ENCODE data around the gene SOAT1. TPM values are rescaled to one million over a fixed set of nuclear protein-coding genes. Genes with fewer than 3 reads are reported as not detected.
"Not testable (repeated sequence)": the region's sequence is repeated elsewhere in the genome, so short reads cannot be mapped to it uniquely, and the experiment has no call there.

SOAT1 gene
- total RNA-seq, 1 experiment from 2014 or later = 7.5 TPM

DNA sequence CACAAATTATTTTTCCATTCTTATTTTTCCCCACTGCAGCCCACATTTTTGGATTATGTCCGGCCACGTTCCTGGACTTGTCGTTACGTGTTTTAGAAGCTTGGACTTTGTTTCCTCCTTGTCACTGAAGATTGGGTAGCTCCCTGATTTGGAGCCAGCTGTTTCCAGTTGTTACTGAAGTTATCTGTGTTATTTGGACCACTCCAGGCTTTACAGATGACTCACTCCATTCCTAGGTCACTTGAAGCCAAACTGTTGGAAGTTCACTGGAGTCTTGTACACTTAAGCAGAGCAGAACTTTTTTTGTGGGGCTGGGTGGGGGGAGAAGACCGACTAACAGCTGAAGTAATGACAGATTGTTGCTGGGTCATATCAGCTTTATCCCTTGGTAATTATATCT lies 59.9 kb downstream of the SOAT1 start:
- H3K4ac ChIP-seq (ENCODE audit: low read depth, low read length) = no peak overlapping the region
- Mint-ChIP-seq H3K4me1 (no peaks in the 10 kb centered on the region), H3K27ac (peak overlapping the region in 1 of 3 experiments; percentile 45; a peak in 1 of 7 replicates), H3K27me3 (ENCODE audit: low read depth) (no peaks in the 10 kb centered on the region), H3K36me3 (ENCODE audit: insufficient read depth in 1 of 3, low read depth in 3 of 3) (no peaks in the 10 kb centered on the region; a peak in 1 of 7 replicates), H3K4me3 (no peak overlapping the region), H3K9me3 (no peaks in the 10 kb centered on the region)
- H2BK15ac ChIP-seq (ENCODE audit: low read depth, low read length) = no peak overlapping the region
- no peak overlapping the region for H2BK12ac ChIP-seq (ENCODE audit: insufficient read length, low read depth, low read length)
- no peak overlapping the region for H3K18ac ChIP-seq (ENCODE audit: insufficient read length, low read depth, low read length)
- no peaks in the 10 kb centered on the region for H3K9me3 ChIP-seq (ENCODE audit: control insufficient read depth, low read depth, low read length)
- H2BK5ac ChIP-seq (ENCODE audit: insufficient read length, low read length) = no peak overlapping the region
- no peak overlapping the region for H4K8ac ChIP-seq (replicated peaks; ENCODE audit: insufficient read length, low read depth, low read length)
- no peak overlapping the region for H2AK5ac ChIP-seq (ENCODE audit: insufficient read length, low read length)
- no peaks in the 10 kb centered on the region for H3K79me1 ChIP-seq (ENCODE audit: insufficient read depth, low read depth, low read length, poor library complexity, severe bottlenecking)
- H3T11ph ChIP-seq (ENCODE audit: low read length) = no peak overlapping the region
- no peak overlapping the region for H2AFZ ChIP-seq (ENCODE audit: low read length)
- no peak overlapping the region for H3K9ac ChIP-seq (ENCODE audit: extremely low read depth, insufficient read length, low read length)
- H4K91ac ChIP-seq (ENCODE audit: insufficient read length, low read depth, low read length) = no peak overlapping the region
- no peak overlapping the region for H4K5ac ChIP-seq (ENCODE audit: insufficient read length, low read depth, low read length)
- H3K27me3 ChIP-seq (ENCODE audit: insufficient read depth, low read length) = no peaks in the 10 kb centered on the region
- no peak overlapping the region for H3K4me2 ChIP-seq (ENCODE audit: insufficient read depth, insufficient read length, low read length)
- WGBS (ENCODE audit: extremely low coverage, insufficient read length, low lambda C conversion rate) = no CpG with 5 or more reads among the region's 5 CpGs
- no peak overlapping the region for H3K27ac ChIP-seq (ENCODE audit: insufficient read length, low read depth, low read length)
- no peaks in the 10 kb centered on the region for H3K23me2 ChIP-seq (ENCODE audit: insufficient read length, low read depth, low read length, poor library complexity, severe bottlenecking)
- no peaks in the 10 kb centered on the region for H3K4me1 ChIP-seq (ENCODE audit: insufficient read depth, low read length)
- TF ChIP-seq, protein P1, sequence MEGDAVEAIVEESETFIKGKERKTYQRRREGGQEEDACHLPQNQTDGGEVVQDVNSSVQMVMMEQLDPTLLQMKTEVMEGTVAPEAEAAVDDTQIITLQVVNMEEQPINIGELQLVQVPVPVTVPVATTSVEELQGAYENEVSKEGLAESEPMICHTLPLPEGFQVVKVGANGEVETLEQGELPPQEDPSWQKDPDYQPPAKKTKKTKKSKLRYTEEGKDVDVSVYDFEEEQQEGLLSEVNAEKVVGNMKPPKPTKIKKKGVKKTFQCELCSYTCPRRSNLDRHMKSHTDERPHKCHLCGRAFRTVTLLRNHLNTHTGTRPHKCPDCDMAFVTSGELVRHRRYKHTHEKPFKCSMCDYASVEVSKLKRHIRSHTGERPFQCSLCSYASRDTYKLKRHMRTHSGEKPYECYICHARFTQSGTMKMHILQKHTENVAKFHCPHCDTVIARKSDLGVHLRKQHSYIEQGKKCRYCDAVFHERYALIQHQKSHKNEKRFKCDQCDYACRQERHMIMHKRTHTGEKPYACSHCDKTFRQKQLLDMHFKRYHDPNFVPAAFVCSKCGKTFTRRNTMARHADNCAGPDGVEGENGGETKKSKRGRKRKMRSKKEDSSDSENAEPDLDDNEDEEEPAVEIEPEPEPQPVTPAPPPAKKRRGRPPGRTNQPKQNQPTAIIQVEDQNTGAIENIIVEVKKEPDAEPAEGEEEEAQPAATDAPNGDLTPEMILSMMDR (conservative IDR thresholded peaks at IDR 0.05) = no peak
- H3K56ac ChIP-seq (ENCODE audit: insufficient read length, low read depth, low read length) = no peak overlapping the region
- no peak overlapping the region for H2BK20ac ChIP-seq (ENCODE audit: low read depth, low read length, poor library complexity, severe bottlenecking)
- H4K20me1 ChIP-seq (ENCODE audit: control insufficient read depth, insufficient read depth, insufficient read length) = no peaks in the 10 kb centered on the region
- H3K79me2 ChIP-seq (ENCODE audit: insufficient read depth, low read length) = no peaks in the 10 kb centered on the region
- no peak overlapping the region for H3K14ac ChIP-seq (ENCODE audit: insufficient read depth, low read length)
- no peak overlapping the region for H2BK120ac ChIP-seq (ENCODE audit: low read depth, low read length, poor library complexity, severe bottlenecking)
- no peak overlapping the region for H3K23ac ChIP-seq (ENCODE audit: insufficient read length, low read depth, low read length)
- DNase-seq = no peak

DNA sequence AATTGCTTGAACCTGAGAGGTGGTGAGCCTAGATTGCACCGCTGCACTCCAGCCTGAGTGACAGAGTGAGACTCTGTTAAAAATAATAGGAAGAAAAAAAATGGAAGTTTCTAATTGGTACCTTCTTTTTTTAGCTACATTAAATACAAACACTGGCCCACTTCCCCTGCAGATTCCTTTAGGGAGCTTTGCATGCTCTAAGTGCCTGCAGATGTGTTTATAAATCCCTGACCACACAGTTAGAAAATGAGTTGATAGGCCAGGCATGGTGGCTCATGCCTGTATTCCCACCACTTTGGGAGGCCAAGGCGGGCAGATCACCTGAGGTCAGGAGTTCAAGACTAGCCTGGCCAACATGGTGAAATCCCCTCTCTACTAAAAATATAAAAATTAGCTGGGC lies 68.0 kb downstream of the SOAT1 start:
- DNase-seq; H3K4me1 Mint-ChIP-seq; H2BK20ac ChIP-seq (ENCODE audit: low read depth, low read length, poor library complexity, severe bottlenecking); H3K9ac ChIP-seq (ENCODE audit: extremely low read depth, insufficient read length, low read length); H3K4me2 ChIP-seq (ENCODE audit: insufficient read depth, insufficient read length, low read length); H4K20me1 ChIP-seq (ENCODE audit: control insufficient read depth, insufficient read depth, insufficient read length); H3K27ac Mint-ChIP-seq; H3K4me1 ChIP-seq (ENCODE audit: insufficient read depth, low read length); H2BK120ac ChIP-seq (ENCODE audit: low read depth, low read length, poor library complexity, severe bottlenecking); H3K4me3 Mint-ChIP-seq; H3K14ac ChIP-seq (ENCODE audit: insufficient read depth, low read length); H3T11ph ChIP-seq (ENCODE audit: low read length); H3K9me3 ChIP-seq (ENCODE audit: control insufficient read depth, low read depth, low read length); H2BK15ac ChIP-seq (ENCODE audit: low read depth, low read length); H3K56ac ChIP-seq (ENCODE audit: insufficient read length, low read depth, low read length); H3K9me3 Mint-ChIP-seq; H3K36me3 Mint-ChIP-seq (ENCODE audit: insufficient read depth in 1 of 3, low read depth in 3 of 3); H2AK5ac ChIP-seq (ENCODE audit: insufficient read length, low read length); H3K23me2 ChIP-seq (ENCODE audit: insufficient read length, low read depth, low read length, poor library complexity, severe bottlenecking); H3K27me3 Mint-ChIP-seq (ENCODE audit: low read depth); H3K79me2 ChIP-seq (ENCODE audit: insufficient read depth, low read length); H3K27me3 ChIP-seq (ENCODE audit: insufficient read depth, low read length); H3K18ac ChIP-seq (ENCODE audit: insufficient read length, low read depth, low read length); H2AFZ ChIP-seq (ENCODE audit: low read length); H2BK5ac ChIP-seq (ENCODE audit: insufficient read length, low read length); H4K91ac ChIP-seq (ENCODE audit: insufficient read length, low read depth, low read length); H4K8ac ChIP-seq (replicated peaks; ENCODE audit: insufficient read length, low read depth, low read length); H2BK12ac ChIP-seq (ENCODE audit: insufficient read length, low read depth, low read length); H3K79me1 ChIP-seq (ENCODE audit: insufficient read depth, low read depth, low read length, poor library complexity, severe bottlenecking); H3K4ac ChIP-seq (ENCODE audit: low read depth, low read length); H4K5ac ChIP-seq (ENCODE audit: insufficient read length, low read depth, low read length); H3K23ac ChIP-seq (ENCODE audit: insufficient read length, low read depth, low read length); H3K27ac ChIP-seq (ENCODE audit: insufficient read length, low read depth, low read length): not testable (repeated sequence)
- WGBS (ENCODE audit: extremely low coverage, insufficient read length, low lambda C conversion rate) = no CpG with 5 or more reads among the region's 2 CpGs

Measured in H9 (cell line).